HG02970 (cell line): ENCODE results near the gene TRERF1.

Experiments
- ATAC-seq: cut with Tn5 transposase; IDR thresholded peaks from one replicate; pipeline ENCODE4 v1.9.1; 2021; ENCODE audit warnings: mild to moderate bottlenecking, moderate library complexity, moderate number of reproducible peaks; ENCODE audit not compliant: unreplicated experiment, low FRiP score

The TRERF1 gene

GRCh38 chr6:42260972-42261371, 190.8 kb downstream of the TRERF1 start:
- no peak for ATAC-seq

DNA sequence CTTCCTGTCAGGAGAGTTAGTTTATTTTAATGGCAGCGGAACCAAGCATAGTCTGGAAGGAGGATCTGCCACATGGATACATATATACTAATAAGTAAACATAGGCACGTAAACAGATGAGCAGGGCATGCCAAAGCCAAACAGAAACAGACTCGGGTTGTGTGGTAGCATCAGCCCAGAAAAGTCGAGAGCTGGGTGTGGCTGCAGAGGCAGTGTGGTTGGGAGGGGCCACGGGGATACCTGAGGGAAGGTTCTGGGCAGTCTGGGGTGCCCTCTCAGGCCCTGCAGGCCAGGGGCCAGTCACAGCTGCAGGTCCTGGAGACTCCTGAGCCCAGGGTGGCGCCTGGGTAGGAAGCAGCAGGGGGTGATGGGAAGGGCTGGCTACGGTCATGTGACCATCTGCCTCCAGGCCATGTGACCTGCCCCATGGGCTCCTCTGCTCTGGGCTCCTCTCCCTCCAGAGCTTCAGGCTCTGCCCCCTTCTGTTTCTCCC, 191.3 kb downstream of the TRERF1 start:
- no peak for ATAC-seq

DNA sequence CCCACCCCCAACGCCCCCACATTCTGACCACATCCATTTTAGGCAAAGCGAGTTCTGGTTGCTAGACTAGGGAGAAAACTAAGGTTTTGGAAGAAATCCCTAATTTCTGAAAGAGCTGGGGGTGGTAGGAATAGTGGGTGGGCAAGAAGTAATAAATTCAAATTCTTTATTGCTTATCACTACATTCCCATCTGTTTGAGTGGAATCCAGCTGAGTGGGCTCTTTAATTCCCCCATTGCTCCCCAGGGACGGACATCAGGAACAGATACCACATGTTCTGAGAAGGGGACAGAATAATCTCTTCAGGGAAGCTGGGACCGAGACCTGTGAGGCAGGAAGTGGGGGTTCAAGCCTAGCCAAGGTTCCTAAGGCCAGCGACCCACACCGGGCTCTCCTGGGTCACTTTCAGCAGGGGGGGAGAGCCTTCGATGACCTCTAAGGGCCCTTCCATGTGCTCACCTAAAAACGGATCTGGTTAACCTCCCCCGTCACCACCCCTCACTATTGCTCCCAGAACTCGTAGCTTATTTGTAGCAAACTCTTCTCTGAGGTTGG, 191.8 kb downstream of the TRERF1 start:
- ATAC-seq, result no peak

- ATAC-seq, result no peak
These were observed 192.4 kb downstream of the TRERF1 start for GRCh38 chr6:42259286-42259685.

DNA sequence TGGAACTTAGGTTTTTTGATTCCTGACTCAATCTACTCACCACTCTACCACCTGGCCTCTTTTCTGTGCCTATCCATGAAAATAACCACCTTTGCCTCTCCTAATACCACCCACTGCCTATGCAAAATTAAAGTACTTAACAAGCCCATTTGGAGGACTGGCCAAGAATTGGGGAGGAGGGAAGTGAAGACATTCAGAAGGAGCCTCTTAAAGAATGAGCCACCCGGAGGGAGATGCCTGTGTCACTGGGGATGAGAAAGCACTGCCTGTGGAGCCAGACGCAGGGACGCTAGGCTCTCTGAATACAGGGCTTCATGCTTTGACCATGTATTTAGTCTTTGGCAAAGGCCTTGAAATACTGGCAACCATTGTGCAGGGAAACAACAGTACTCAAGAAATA, 194.1 kb downstream of the TRERF1 start:
- ATAC-seq, result no peak

DNA sequence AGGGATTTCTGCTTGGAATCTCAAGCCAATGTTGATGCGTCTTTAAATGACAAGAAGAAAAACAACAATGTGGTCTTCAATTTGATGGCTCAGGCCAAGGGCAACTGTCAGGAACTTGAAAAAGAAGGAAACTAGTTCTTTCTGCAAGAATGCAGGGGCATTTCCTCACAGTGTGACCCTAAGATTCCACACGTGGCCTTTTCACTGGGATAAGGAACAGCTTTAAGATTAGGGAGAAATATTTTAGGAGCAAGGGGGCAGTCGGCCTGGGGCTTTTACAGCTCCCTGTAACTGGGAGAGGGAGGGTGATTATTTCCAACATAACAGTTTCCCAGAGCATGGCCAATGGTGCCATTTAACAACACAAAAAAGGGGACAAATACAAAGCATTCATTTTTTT, 194.7 kb downstream of the TRERF1 start:
- no peak for ATAC-seq

DNA sequence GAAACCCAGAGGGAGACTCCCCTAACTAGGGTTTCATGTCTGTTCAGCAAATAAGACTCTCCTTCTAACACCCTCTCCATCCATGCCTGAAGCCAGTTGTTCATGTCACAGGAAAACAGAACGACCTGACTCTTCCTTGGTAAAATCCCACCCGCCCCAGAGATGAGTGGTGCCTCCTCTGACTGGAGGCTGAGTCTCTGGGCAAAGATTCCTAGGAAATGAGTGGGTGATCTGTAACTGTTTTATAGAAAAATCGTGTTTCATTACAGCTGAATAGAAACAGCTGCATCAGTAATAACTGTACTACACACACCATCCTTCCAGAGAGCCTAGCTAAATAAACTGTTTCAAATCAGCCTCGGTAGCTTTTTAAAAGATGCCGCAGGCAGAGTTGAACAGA, 196.7 kb downstream of the TRERF1 start:
- ATAC-seq, result no peak

DNA sequence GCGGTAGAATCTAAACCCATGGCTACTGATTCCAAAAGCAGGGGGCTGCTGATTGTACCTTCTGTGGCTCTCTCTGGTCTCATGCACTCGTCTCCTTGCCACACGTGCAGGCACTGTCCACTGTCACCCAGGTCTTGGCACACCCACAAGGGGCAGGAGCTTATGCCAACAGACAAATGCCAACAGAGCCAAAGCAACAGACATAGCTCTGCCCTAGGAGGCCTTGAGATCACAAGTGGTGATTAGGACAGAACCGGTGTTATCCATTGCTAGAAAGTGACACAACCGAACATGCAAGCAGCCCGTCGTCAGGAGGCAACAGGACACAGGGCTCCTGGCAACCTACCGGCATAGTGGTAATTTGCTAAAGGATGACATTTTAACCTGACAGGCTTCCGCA, 197.2 kb downstream of the TRERF1 start:
- no peak for ATAC-seq

DNA sequence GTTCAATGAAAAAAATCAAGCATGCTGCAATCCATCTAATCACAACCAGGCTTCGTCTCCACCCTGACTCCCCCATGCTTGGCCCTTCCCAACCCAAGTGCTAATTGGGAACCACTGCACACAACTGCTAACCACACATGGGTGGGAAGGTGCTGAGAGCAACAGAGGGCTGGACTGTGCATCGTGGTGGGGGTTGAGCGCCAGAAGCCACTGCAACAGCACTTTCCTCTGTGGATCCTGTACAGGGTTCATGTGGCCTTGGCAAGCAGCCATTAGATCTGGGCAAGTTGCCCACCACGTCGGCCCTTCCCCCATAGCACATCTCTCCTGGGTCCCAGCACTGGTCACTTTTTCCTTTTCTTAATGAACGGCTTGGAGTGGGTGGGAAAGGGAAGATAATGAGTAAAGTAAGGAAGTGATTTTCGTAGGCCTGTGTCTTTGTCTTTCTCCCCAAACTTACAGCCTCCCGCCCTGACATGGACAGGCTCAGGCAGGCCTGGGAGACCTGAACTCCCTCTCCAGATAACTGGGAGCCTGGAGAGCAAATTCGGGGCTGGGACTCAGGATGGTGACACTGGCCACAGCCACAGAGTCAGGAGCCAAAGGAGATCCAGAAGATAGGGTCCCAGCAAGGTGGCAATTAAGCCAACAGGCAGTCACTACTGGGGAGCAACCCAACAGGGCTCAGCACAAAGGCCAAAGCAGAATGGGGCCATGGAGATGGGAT, 199.7 kb downstream of the TRERF1 start:
- ATAC-seq, result no peak

DNA sequence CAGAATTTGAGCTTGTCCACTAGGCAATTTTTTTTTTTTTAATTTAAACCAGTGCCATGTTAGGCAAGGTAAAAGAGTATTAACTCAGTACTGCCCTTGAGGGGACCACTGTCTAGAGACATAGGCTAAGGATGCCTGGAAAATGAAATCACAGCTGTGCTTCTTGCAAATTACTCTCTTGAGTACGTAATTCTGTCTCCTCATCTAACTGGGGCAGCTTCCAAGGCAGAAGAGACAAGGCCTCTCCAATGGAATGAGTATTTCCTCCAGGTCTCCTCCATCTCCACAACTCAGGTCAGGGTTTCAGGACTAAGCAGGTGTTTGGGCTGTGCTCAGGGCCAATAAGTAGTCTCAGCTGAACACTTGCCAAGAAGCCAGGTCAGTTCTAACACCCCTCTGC, 200.2 kb downstream of the TRERF1 start:
- ATAC-seq, result no peak

- no peak for ATAC-seq
These were observed 201.3 kb downstream of the TRERF1 start for GRCh38 chr6:42250274-42250931.

GRCh38 chr6:42249279-42249678, 202.4 kb downstream of the TRERF1 start:
- no peak for ATAC-seq

- ATAC-seq, result no peak
These were observed 208.7 kb downstream of the TRERF1 start for GRCh38 chr6:42243046-42243445.

DNA sequence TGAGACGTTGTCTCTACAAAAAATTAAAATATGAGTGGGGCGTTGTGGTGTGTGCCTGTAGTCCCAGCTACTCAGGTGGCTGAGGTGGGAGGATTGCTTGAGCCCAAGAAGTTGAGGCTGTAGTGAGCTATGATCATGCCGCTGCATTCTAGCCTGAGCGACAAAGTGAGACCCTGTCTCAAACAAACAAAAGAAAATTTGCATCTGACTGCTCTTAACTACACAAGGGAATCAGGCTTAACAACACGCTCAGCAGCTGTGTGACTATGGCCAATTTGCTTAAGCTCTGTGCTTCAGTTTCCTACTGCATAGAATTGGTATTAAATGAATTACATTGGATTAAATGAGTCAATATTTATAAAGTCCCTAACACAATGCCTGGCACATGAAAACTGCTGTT, 209.8 kb downstream of the TRERF1 start:
- no peak for ATAC-seq

GRCh38 chr6:42239736-42240375, 211.9 kb downstream of the TRERF1 start:
- ATAC-seq, result no peak

- no peak for ATAC-seq
These were observed 212.4 kb downstream of the TRERF1 start for GRCh38 chr6:42239333-42239732.

DNA sequence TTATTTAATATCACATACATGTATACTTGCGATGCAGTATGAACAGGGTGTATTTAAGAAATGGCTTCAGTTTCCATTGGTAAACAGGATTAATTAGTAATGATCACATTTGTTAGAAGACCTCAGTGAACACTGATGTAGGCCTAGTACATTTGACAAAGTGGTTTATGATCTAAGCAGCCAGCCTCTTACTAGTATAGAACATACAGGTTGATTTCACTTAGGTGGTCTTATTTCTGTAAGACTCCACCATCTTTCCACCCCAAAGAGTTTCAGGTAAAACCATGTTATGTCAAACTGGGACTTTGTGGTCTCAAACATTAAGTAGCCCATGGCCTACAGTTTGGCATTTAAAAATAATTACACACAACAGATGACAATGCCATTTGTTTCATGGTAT, 213.9 kb downstream of the TRERF1 start:
- ATAC-seq, result no peak

DNA sequence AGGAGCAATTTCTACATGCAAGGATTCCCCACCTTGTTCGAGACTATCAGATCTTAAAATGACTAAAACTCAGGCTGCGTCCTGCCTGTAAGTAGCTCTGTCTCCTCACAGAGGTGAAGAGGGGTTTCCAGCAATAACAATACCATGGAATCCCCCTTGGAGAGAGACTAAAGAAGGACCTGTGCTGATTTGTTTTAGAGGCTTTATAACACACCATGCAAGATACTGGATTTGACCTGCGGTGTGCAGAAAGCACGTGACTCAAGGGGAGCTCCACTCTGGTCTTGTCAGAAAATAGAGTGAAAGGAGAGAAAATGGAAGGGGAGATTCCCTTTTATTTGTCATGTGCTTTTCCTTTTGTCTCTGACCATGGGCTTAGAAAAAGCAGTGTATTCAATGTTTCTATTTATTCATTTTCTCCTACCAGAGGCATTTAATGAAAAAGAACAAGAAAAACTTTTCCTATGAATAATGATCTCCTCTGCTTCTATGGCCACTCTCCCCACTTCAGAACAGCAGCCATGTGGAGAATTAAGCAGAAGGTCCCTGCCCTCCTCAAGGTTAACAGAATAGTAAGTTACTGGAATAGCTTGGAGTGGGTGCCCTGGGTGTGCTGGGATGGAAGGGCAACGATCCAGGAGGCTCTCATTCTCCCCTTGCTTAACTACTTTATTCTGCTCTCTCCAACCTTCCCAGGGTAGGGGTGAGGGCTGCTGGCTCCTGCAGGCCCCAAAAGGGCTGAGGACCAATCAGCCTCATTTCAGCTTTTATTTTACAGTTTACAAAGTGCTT, 214.8 kb downstream of the TRERF1 start:
- no peak for ATAC-seq

DNA sequence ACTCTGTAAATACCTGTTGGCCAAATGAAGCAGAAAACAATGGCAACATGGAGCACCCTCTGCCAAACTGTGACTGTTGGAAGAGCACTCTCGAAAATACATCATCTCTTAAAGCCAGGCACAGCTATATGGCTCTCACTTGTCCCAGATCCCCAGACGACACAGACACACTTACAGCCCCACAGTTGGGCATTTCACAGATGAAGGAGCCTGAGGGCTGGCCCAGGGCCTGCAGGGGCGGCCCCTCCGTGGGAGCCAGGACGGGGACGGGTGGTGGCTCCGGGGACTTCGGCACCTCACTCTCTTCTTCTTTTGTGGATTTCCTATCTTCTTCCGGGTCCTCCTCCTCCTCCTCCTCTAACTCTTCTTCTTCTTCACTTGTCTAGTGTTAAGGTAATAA, 215.7 kb downstream of the TRERF1 start:
- ATAC-seq, result no peak

DNA sequence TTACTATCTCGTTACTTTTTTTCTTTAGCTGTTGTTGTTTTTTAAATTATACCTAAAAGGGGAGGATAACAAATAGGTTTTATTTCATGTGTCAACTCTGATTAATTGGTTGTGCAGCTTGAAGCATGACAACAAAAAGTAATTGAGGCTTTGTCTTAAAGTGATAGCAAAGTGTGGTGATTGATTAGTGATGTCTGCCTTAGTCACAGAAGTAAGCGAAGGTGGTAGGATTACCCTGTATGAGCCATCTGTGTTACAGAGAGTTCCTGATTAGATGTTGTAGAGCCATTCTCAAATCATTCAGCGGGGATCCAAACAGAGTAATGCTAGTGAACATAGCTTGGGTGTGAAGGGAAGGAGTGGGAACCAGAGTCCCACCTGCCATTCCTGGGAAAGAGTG, 219.7 kb downstream of the TRERF1 start:
- ATAC-seq, result no peak
